ENCODE results near the gene MANEAL. TPM values are rescaled to one million over a fixed set of nuclear protein-coding genes. Genes with fewer than 3 reads are reported as not detected.

The MANEAL gene
- total RNA-seq, 1 donor = 1.3 TPM

DNA sequence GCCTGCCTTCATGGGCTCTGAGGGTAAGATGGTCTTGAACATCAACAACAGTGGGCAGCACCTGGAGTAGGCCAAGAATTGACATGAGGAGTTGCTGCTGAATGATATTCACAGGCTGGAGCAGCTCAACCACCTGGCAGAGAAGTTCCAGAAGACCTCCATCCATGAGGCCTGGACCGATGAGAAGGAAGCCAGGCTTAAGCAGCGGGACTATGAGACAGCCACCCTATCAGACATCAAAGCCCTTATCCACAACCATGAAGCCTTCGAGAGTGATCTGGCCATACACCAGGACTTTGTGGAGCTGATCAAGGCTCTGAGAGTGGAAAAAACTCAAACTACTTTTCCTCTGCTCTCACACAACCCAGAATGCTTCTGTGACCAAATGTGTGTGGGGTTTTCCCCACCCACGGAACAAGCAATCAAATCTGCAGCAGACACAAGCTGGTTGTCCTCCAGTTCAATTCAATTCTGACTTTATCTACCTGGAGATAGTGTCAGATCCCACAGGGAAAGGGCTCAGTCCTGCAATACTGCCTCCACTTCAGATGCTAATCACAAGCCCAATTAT lies 16.6 kb upstream of the MANEAL start:
- no peak for DNase-seq (ENCODE audit: low read depth in 2 of 3, low spot score in 2 of 3)

DNA sequence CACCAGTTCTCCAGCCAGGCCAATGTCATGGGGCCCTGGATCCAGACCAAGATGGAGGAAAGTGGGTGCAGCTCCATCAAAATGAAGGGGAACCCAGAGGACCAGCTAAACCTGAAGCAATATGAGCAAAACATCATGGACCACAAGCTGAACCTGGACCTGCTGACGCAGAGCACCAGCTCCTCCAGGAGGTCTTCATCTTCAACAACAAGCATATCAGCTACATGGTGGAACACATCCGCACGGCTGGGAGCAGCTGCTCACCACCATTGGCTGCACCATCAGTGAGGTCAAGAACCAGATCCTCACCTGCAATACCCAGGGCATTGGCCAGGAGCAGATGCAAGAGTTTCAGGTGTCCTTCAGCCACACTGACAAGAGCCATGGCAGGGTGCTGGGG lies 15.0 kb upstream of the MANEAL start:
- no peak for DNase-seq (ENCODE audit: low read depth in 2 of 3, low spot score in 2 of 3)

DNA sequence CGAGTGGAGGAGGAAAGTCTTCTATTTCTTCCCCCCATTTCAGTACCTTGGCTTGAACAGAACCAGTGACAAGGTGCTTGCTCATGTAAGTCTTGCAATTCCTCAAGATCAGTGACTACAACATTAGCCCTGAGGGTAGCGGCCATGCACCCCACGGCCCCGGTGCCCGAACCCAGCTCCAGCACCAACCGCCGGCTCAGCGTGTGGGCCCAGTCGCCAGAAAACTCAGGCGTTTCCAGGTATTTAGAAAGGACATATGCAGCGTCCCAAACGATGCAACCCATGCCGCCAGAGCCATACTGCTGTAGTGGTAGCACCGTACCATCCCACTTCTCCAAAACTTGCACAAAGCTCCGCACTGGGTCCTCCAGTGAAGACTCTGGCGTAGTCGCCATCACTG lies 11.2 kb upstream of the MANEAL start:
- no peak for DNase-seq (ENCODE audit: low read depth in 2 of 3, low spot score in 2 of 3)

DNA sequence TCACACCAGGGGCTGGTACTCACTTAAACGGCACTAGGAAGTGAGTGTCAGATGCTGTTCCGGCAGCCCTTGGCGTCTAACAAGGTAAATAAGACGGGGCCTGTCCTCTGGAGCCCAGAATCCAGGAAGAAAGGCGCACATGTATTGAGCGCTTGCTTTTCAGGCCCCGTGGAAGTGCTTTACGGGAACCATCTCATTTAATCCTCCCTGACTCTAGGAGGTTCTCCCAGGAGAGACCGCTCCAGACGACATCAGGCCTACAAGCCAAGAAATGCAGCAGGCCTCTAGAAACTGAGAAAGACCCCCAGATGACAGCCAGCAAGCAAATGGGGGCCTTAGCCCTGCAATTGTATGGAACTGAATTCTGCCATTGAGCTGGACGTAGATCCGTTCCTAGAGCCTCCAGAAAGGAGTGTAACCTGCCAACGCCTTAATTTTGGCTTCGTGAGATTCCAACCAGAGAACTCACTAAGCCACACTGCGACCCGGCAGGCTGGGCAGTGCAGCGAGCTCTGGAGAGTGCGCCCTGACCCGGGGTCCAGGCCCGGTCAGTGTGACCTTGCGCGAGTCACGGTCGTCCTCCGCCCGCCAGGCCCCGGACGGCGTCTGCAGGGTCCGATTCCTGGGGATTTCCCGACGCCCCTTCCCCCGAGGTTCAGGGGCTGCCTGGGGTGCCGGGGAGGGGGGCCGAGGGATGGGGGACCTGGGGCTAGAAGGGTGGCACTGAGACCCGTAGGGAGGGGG lies 532 bp upstream of the MANEAL start:
- no peak for DNase-seq (ENCODE audit: low read depth in 2 of 3, low spot score in 2 of 3)

DNA sequence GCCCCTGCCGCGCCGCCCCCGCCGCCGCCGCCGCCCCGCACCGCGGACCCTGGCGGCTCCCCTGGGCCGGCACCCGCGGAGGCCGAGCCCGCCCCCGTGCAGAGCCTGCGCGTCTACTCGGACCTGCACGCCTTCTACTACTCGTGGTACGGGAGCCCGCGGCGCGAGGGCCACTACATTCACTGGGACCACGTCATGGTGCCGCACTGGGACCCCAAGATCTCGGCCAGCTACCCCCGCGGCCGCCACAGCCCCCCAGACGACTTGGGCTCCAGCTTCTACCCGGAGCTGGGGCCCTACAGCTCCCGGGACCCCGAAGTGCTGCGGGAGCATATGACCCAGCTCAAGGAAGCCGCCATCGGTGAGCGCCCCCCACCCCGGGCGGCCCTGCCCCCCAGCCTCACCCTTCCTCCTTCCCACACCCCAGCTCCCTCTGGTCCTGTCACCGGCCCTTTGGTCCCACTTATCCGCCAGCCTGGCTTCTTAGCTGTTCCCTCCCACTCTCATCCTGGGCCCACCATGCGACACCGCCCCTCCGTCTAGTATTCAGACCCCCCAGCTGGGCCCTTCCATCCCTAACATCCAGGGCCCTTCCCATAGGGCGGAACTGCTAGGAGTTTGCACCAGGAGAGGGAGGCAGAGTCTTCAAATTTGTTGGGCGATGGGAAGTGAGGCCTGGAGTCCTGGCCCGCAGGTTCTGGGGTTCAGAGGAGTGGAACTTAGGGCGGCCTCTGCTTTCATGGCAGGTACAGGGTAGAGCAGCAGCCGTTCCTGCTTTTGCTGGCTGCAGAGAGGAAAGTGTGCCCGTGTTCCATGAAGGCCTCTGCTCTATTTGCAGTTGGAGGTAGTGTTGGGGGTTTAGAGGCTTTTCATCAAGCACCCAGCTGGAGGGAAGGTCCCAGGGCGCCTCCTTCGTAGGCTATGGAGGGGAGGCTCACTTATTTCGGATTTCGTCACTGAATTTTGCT lies 1.0 kb downstream of the MANEAL start:
- DNase-seq (ENCODE audit: low read depth in 2 of 3, low spot score in 2 of 3) = no peak

DNA sequence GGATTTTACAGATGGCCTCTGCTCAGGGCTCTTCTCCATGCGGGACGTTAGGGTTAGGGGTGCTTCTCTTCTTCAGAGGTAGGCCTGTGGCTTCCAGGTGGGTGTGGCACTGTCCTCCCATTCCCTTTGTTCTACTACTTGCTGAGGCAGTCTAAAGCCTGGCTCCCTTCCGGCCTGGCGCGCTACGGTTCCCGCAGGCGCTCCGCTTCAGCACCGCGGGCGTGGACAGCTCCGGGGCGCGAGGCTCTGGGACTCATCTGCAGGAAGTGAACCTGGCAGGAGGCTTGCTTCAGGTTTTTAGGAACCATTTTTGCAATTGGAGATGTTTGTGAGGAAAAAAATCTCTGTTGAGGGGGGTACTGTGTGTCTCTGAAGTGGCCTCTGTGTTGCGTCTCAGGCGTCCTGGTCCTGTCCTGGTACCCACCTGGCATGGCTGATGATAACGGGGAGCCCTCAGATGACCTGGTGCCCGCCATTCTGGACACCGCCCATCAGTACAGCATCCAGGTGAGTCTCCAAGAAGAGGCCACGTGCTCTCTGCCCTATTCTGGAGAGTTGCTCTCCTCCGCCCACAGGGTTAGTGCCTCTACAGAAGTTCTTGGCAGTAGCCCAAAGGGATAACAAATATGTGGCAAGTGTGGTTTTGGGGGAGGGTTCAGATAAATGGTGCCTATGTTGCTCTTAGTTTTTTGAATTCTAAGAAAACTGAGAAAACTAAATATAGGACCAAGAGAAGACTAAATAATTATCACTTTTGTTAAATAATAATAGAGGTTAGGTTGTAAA lies 1.9 kb downstream of the MANEAL start:
- DNase-seq (ENCODE audit: low read depth in 2 of 3, low spot score in 2 of 3) = peak in 2 of 3 donors; percentile 43 to 50

DNA sequence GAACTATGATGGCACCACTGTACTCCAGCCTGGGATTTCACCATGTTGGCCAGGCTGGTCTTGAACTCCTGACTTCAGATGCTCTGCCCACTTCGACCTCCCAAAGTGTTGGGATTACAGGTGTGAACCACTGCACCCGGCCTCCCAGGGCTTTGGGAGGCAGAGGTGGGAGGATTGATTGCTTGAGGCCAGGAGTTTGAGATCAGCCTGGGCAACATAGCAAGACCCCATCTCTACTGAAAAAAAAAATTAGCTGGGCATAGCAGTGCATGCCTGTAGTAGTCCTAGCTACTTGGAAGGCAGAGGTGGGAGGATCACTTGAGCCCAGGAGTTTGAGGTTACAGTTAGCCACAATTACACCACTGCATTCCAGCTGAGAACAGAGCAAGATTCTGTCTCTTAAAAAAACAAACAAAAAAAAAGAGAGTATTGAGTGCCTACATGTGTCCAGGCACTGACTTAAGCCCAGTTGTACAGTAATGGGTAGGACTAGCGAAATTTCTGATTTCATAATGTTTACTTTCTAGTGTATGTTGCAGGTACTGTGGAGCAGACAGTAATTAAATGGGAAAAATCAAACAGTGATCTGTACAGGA lies 4.2 kb downstream of the MANEAL start:
- DNase-seq (ENCODE audit: low read depth in 2 of 3, low spot score in 2 of 3) = no peak

DNA sequence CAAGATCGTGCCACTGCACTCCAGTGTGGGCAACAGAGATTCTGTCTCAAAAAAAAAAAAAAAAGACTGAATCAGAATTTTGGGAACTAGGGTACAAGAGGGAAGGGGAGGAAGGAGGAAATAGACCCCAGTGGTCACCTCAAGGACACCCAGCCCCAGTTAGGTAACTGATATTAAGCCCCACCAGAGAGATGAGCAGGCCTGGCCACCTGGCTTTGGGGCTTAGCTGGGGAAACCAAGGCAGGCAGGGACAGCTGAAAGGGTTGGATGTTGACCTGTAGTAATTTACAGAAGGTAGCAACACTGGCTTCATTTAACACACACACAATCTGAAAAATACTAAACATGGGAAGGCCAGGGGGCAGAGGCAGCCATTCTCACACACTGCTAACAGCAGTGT lies 8.8 kb downstream of the MANEAL start:
- no peak for DNase-seq (ENCODE audit: low read depth in 2 of 3, low spot score in 2 of 3)

DNA sequence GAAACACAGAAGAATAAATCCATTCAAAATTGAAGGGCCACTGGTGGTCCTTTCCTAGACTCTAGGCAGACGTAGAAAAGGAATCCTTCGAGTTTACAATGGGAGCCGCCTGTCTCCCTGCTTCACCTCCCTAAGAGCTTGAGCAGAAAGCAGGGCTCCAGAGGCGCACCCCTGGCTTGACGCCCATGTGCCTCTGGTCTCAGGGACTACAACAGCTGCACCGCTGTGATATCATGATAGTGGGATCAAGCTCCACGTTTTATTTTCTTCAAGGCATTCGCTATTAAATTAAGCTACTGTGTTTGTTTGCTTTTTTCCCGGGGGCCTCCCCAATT lies 13.5 kb downstream of the MANEAL start:
- DNase-seq (ENCODE audit: low read depth in 2 of 3, low spot score in 2 of 3) = peak in 1 of 3 donors; percentile 24

DNA sequence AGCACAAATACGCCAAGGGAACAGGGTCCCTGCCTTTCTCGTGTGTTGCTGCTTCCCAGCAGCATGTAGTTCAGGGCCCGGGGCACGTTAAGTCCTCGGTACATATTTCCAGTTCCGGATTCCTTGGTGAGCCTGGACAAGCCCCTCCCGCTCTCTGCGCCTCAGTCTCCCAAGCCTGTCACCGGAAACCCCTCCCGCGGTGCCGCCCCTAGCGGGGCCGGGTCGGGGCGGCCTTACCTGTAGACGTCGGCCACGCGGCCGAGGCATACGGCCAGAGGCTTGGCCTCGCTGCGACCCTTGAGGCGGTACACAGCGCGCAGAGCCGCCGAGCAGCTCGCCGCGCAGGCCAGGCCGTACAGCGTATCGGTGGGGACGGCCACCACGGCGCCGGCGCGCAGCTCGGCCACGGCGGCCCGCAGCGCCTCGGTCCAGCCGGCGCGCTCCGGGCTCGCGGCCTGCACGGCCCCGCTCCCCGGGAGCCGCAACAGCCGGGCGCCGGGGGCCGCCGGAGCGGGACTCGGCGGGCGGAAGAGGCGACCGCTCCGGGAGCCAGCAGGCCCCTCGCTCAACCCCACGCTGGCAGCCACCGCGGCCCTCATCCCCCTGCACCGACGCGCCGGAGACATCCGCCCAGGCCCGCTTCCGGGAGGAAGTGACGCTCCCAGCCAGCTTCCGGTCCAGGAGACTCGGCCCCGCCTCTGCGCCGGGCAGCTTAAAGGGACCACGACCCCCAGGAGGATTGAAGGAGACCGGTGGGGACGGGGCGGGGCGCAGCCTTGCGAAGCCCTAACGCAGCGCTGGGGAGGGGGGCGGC lies 14.1 kb downstream of the MANEAL start, which contains the start of the genes C1orf122 and YRDC:
TSS of gene C1orf122 (plus strand) at position 236 of the 814 bp plus-strand sequence. CDS start 615 bp downstream, outside the sequence.
TSS of gene YRDC (minus strand) at position 654 of the 814 bp plus-strand sequence. CDS start at position 626, 28 bp downstream.
- peak; percentile 64 to 97 (median 95) for DNase-seq (ENCODE audit: low read depth in 2 of 3, low spot score in 2 of 3)

DNA sequence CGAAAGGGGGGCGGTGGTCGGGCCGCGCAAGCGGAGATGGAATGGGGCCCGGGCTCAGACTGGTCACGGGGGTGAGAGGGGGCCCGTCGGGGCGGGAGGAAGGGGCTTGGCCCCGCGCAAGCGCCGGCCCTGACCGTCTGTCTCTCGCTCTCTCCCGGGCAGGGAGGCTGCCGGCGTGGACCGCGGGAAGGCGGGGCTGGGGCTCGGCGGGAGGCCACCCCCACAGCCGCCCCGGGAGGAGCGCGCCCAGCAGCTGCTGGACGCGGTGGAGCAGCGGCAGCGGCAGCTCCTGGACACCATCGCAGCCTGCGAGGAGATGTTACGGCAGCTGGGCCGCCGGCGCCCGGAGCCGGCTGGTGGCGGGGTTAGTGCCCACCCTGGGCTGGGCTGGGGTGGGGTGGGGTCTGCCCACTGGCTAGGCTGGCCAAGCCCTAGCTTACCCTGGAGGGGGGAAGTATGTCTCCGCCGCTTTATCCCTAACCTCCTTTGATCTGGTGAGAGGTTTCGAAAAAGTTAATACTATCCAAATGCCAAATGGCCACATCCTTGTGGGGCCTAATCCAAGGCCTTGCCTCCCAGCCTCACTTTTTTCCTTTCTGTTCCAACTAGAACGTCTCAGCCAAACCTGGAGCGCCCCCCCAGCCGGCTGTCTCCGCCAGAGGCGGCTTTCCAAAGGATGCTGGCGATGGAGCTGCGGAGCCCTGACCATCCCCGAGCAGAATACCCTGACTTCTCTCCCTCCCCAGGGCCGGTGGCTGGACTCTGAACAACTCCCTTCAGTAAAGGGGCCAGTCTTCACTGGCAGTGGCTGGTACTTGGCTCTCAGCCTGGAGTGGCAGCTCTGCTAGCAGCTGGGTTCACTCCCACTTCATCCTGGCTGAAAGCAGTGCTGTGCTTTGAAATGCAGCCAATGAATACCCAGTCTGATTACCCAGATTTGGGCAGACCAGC lies 15.0 kb downstream of the MANEAL start:
- peak in 1 of 3 donors; percentile 24 for DNase-seq (ENCODE audit: low read depth in 2 of 3, low spot score in 2 of 3)

DNA sequence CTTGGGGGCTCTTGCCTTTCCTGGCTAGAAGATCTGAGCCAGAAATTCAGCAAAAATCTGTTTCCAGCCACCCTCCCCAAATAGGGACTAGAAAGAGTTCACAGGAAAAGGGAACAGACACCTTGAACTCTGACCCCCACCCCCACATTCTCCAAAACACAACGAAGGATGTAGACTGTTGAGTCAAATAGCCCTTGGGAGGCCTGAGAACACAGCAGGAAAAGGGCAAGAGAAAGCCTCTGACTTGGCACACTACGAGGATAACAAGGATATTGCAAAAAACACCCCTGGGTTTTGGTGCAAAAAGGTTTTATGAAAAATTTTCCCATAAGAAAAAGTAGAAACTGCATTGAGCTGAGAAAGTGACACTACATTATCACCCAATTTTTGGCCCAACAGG lies 16.3 kb downstream of the MANEAL start:
- DNase-seq (ENCODE audit: low read depth in 2 of 3, low spot score in 2 of 3) = no peak

DNA sequence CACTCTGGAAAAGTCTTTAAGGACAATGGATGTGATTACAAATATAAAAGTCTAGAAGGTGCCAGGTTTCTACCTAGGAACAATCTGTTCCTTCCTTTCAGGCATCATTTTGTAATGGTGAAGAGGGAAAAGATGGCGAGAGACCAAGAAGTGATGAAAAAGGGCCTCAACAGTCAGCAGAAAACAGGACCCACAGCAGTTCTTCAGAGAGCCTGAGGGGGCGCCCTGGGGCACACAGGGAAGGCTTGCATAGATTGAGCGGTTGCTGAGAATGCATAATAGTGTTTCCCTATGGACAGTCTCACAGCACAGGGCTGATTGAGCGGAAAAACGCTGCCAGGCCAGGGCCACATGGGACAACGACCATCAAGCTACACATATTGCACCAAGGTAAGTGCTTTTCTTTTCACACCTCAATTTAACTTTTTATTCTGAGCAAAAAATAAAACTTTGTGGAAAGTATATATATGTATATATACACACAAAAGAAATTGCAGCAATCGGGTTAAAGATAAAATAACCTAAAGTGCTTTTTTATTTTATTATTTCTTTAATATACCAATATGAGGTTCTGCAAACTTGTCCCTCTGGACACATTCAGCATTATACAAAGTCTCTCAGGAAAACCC lies 17.5 kb downstream of the MANEAL start:
- DNase-seq (ENCODE audit: low read depth in 2 of 3, low spot score in 2 of 3) = peak in 2 of 3 donors; percentile 63 to 78

DNA sequence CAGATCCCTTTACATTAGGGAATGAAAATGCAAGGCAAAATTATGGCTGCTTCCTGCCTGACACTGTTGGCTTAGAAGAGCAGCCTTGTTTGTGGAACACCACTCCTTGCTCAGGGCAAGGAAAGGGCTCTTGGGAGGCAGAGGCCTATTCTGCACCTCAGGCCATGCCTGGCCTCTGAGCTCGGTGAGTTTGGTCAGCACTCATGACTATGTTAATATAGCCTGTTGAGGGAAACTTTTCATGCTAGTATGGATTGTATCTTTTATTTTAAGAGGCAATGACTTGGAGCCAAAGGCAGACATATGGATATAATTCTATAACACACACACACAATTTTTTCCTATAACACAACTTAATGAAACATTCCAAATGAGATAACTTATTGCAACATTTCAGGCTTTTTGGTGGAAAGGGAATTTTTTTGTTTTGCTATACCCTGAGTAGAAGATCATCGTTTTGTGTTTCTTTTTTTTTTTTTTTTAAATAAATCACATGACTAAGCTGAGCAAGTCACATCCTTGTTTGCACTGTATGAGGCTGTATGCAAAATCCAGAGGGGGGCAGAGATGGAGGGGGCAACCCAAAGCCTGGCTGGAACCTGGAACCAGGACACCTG lies 20.0 kb downstream of the MANEAL start:
- DNase-seq (ENCODE audit: low read depth in 2 of 3, low spot score in 2 of 3) = no peak

DNA sequence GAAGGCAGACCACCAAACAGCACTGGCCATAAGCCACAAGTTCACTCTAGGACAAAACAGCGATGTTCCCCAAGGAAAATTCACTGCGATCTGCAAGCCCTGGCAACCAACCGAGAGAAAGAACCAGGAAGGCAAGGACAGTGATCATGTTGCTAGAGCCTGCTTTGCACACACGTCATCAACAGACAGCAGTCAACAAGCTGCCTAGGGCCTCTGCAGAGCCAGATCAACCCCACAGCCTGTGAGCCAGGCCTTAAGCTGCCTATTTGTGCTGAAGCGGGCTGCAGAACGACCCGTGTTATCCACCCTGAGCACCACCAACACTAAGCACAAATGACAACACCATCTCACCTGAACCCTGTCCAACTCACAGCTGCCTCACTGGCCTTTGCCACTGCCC lies 20.6 kb downstream of the MANEAL start:
- no peak for DNase-seq (ENCODE audit: low read depth in 2 of 3, low spot score in 2 of 3)

DNA sequence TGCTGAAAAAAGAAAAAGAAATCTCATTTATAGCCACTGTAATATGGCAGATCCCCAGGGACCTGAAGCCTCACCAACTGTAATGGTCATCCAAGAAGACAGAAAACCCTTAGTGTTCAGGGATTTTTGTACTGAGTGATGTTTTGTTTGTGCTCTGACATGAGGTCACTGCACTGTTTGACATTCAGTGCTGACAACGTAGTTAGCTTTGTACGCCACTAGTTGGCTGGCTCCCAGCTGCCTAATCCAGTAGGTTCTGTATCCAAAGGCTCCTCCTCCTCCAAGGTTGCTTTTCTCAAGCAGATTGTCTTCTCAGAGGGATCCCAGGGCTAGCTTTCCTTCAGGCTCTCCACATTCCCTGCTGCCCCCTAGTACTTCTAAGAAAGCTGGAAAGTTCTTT lies 23.8 kb downstream of the MANEAL start:
- DNase-seq (ENCODE audit: low read depth in 2 of 3, low spot score in 2 of 3) = no peak

DNA sequence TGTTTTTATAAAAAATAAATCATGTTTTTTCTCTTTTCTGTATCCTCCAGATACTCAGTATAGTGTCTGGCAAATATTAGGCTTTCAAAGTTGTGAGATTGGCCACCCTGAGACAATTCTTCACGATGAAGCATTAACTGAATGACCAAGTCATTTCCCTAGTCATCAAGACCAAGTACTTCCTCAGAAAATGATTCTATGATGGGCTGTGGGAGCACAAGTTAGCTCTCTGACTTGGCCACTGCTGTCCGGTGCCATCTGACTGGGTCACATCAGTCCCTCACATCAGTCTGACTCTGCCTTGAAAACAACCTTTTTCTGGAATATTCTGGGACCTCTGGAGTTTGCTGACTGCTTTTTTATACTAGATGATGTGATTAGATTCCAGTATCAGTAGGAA lies 27.8 kb downstream of the MANEAL start:
- DNase-seq (ENCODE audit: low read depth in 2 of 3, low spot score in 2 of 3) = no peak
